ENCODE results near the gene ASPHD2. TPM values are rescaled to one million over a fixed set of nuclear protein-coding genes. Genes with fewer than 3 reads are reported as not detected.
A peak's percentile ranks its signal among the peaks of the same experiment; 100 is the strongest.

Gene ASPHD2
- total and polyA plus RNA-seq, 10 of the 15 experiments (the other 5 are each of a cell fraction or from before 2014, with no cell fraction given), result 1.6 to 10.6 (median 5.2) TPM

DNA sequence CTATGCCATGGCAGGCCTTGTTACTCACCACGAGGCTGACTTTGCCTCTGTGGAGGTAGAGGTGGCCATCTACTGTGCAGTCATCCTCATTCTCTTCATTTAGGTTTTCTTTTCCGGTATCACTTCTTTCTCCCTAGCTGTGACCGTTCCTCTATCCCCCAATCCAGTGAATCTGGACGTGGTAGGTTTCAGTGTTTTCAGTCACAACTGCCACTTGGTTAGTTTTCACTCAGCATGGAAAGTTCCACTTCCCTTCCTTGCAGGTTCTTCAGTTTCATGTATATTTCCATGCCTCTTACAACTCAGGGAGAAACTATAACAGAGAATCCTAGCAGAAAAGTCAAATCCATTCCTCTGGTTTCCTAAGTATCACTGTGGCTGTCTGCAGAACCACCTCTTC, 52.6 kb downstream of the ASPHD2 start (continued):
- TF ChIP-seq EED (IDR thresholded peaks at IDR 0.05; ENCODE audit: low read depth) (peak; percentile 86), RUNX3 (IDR thresholded peaks at IDR 0.05; ENCODE audit: low read length) (peak; percentile 50), TARDBP (IDR thresholded peaks at IDR 0.05; ENCODE audit: borderline replicate concordance) (no peak), SRF (IDR thresholded peaks at IDR 0.05; ENCODE audit: low read depth in 2 of 2, low read length in 2 of 2) (no peak), RAD21 (IDR thresholded peaks at IDR 0.05; ENCODE audit: insufficient read depth, low read depth, low read length) (no peak), IKZF1 (conservative IDR thresholded peaks at IDR 0.05) (peak; percentile 71), ETV6 (conservative IDR thresholded peaks at IDR 0.05 in 1 of 2, IDR thresholded peaks at IDR 0.05 in 1 of 2; ENCODE audit: borderline replicate concordance in 1 of 2, low read depth in 1 of 2) (peak in 1 of 2 experiments; percentile 60; a peak in 2 of 4 replicates), SUPT20H (IDR thresholded peaks at IDR 0.05; ENCODE audit: borderline replicate concordance, control insufficient read depth, low read depth, low read length) (no peak), ZSCAN29 (IDR thresholded peaks at IDR 0.05) (no peak)
- TF ChIP-seq, protein P1, sequence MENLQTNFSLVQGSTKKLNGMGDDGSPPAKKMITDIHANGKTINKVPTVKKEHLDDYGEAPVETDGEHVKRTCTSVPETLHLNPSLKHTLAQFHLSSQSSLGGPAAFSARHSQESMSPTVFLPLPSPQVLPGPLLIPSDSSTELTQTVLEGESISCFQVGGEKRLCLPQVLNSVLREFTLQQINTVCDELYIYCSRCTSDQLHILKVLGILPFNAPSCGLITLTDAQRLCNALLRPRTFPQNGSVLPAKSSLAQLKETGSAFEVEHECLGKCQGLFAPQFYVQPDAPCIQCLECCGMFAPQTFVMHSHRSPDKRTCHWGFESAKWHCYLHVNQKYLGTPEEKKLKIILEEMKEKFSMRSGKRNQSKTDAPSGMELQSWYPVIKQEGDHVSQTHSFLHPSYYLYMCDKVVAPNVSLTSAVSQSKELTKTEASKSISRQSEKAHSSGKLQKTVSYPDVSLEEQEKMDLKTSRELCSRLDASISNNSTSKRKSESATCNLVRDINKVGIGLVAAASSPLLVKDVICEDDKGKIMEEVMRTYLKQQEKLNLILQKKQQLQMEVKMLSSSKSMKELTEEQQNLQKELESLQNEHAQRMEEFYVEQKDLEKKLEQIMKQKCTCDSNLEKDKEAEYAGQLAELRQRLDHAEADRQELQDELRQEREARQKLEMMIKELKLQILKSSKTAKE (IDR thresholded peaks at IDR 0.05; ENCODE audit: low read depth, poor library complexity, severe bottlenecking), result no peak

DNA sequence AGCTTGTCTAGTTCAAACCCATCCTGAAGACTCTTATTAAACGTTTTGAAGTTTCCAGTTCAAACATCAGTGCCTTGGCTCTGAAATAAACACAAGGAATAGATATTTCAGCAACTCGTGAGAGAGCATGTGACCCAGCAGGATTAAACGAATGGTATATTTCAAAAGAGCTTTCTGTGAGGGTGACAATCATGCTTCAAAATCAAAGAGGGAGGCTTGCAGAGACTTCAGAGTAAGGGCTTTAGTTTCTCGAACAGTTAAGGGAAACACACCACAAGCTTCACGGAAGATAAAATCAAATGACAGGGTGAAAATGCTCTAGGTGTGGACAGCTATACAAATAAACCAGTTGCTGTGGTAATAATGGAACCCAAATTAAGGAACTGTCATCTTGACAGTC, 53.1 kb downstream of the ASPHD2 start:
- ChIA-PET POLR2A (interaction anchor here (0.8 to 3.6 kb wide), 6 partner anchors 30 to 189 kb away, joined by 3 to 18 read pairs (median 5); partner anchors contain the start of gene TFIP11), RAD21 (ENCODE audit: unreplicated experiment) (interaction anchor here (0.8 to 2.4 kb wide), 9 partner anchors 19 to 190 kb away, joined by 3 to 7 read pairs (median 4); no protein-coding TSS in a partner anchor), CTCF (interaction anchor here (0.6 to 7.1 kb wide), 10 partner anchors 13 to 1437 kb away, joined by 3 to 47 read pairs (median 10); partner anchors contain the start of gene PITPNB), SMC1A (ENCODE audit: uncharacterized antibody, unreplicated experiment) (interaction anchor here (0.6 to 4.3 kb wide), 13 partner anchors 9 to 192 kb away, joined by 3 to 17 read pairs (median 3); no protein-coding TSS in a partner anchor)
- Histone ChIP-seq H3K9me3 (replicated peaks; ENCODE audit: control insufficient read depth, insufficient read depth, low read length) (no peaks in the 10 kb centered on the region), H3K4me3 (peak overlapping the region; percentile 97; the same call in 1 of the 2 replicates), H3K4me2 (ENCODE audit: control insufficient read depth, insufficient read depth) (peak overlapping the region; percentile 97), H3K79me2 (ENCODE audit: control insufficient read depth, insufficient read depth, low read length) (peaks cover 63% of the 10 kb centered on the region), H2AFZ (ENCODE audit: control insufficient read depth, low read depth, low read length) (no peak overlapping the region), H4K20me1 (ENCODE audit: control insufficient read depth, insufficient read depth) (no peaks in the 10 kb centered on the region), H3K9ac (ENCODE audit: control insufficient read depth, insufficient read depth, low read length) (no peak overlapping the region), H3K36me3 (ENCODE audit: control insufficient read depth in 2 of 2, insufficient read depth in 2 of 2, low read length in 1 of 2) (no peaks in the 10 kb centered on the region), H3K4me1 (ENCODE audit: control insufficient read depth, insufficient read depth, low read length) (peaks cover 29% of the 10 kb centered on the region), H3K27ac (ENCODE audit: control insufficient read depth, insufficient read depth) (peak overlapping the region; percentile 88), H3K27me3 (replicated peaks in 1 of 2; ENCODE audit: control insufficient read depth in 2 of 2, insufficient read depth in 2 of 2, low read length in 1 of 2) (no peaks in the 10 kb centered on the region)
- TF ChIP-seq TAF1 (IDR thresholded peaks at IDR 0.05; ENCODE audit: borderline replicate concordance, low read depth, low read length), result no peak
- TF ChIP-seq RAD51 (IDR thresholded peaks at IDR 0.05), result peak; percentile 45
- DNase-seq (ENCODE audit: low read depth, low spot score), result no peak
- intact Hi-C loops (cut with micrococcal nuclease; ENCODE audit: unreplicated experiment) (loop anchor here (5.0 kb wide), 1 partner anchor 50 kb away; no protein-coding TSS in a partner anchor), in situ Hi-C loops (cut with MboI) (no loop called here)
- WGBS (ENCODE audit: insufficient coverage, insufficient replicate concordance, low lambda C conversion rate, missing lambda C conversion rate), result 26% methylated on average over 5 of the region's 5 CpGs
- BruUV-seq (replicated peaks), result no TSS peak
- no peak for ATAC-seq
- FAIRE-seq, result no peak
